Cardiac muscle cell (in vitro differentiated cells and primary cell): ENCODE results near the gene FBXO10. TPM values are rescaled to one million over a fixed set of nuclear protein-coding genes. Genes with fewer than 3 reads are reported as not detected.

Experiments used
- DNase-seq, 2 donors: peaks; one replicate each; pipeline versions ENCODE4 v3.0.0 to v3.0.0-alpha.2; 2010 to 2017; ENCODE audit warnings: low read depth in 1 of 2, low spot score in 1 of 2
- H3K27ac ChIP-seq: fragments of 200-600 bp; sonication (generic); 2 replicates; pipeline ENCODE4 v1.5.1; 2016
- H3K27me3 ChIP-seq: fragments of 200-600 bp; sonication (generic); 2 replicates; pipeline ENCODE4 v1.6.0; 2016; ENCODE audit warnings: control low read depth
- H3K36me3 ChIP-seq: fragments of 200-600 bp; sonication (generic); 2 replicates; pipeline ENCODE4 v1.5.1; 2016; ENCODE audit warnings: control low read depth
- H3K4me1 ChIP-seq: fragments of 200-600 bp; sonication (generic); 2 replicates; pipeline ENCODE4 v1.8.1; 2017; ENCODE audit warnings: low read depth, mild to moderate bottlenecking, mixed run types
- H3K4me3 ChIP-seq: fragments of 200-600 bp; sonication (generic); 2 replicates; pipeline ENCODE4 v1.5.1; 2016; ENCODE audit warnings: mild to moderate bottlenecking
- H3K9me3 ChIP-seq: fragments of 200-600 bp; sonication (generic); 2 replicates; pipeline ENCODE4 v1.5.1; 2017; ENCODE audit warnings: low read depth, mild to moderate bottlenecking, control low read depth
- polyA plus RNA-seq: library from polyadenylated mRNA; unstranded; fragments of >200 nt; fragmentation: Nextera tagmentation; extraction: Ambion mirVana; gene quantifications from 2 replicates; pipeline ENCODE4 v1.2.1, GENCODE V29; 2016
- total RNA-seq: library from RNA; depleted of rRNA; stranded (reverse); fragments of >200 nt; gene quantifications from 2 replicates; pipeline ENCODE4 v1.2.3, GENCODE V29; 2016
- TF ChIP-seq, protein P1 (sequence below): IDR thresholded peaks from 2 replicates; pipeline ENCODE4 v1.5.1; 2012; ENCODE audit warnings: low read depth, mild to moderate bottlenecking, low read length

The FBXO10 gene
- total and polyA plus RNA-seq, 2 experiments from 2014 or later: 10.6 to 19.8 TPM

DNA sequence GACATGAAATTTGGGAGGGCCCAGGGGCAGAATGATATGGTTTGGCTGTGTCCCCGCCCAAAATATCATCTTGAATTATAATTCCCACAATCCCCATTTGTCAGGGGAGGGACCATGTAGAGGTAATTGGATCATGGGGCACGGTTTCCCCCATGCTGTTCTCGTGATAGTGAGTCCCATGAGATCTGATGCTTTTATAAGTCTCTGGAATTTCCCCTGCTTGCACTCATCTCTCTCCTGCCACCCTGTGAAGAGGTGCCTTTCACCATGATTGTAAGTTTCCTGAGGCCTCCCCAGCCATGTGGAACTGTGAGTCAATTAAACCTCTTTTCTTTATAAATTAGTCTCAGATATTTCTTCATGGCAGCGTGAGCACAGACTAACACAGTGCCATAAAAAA, 11.3 kb downstream of the FBXO10 start:
- DNase-seq: no peak
- Histone ChIP-seq H3K4me3 (no peak overlapping the region), H3K27ac (no peak overlapping the region)

DNA sequence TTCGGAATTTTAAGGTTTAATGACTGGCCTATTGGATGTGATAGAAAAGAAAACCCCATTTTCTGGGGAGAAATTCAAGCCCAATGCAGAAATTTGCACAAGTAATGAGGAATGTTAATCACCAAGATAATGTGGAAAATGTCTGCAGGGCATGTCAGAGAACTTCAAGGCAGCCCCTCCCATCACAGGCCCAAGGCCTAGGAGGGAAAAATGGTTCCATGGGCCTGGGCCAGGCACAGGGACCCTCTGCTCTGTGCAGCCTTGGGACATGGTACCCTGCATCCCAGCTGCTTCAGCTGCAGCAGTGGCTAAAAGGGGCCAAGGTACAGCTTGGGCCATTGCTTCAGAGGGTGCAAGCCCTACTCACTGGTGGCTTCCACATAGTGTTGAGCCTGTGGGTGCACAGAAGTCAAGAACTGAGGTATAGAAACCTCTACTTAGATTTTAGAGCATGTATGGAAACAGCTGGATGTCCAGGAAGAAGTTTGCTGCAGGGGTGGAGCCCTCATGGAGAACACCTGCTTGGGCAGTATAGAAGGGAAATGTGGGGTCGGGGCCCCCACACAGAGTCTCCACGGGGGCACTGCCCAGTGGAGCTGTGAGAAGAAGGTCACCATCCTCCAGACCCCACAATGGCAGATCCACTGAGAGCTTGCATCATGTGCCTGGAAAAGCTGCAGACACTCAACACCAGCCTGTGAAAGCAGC, 12.2 kb downstream of the FBXO10 start:
- no peak overlapping the region for H3K4me3 ChIP-seq
- no peaks in the 10 kb centered on the region for H3K9me3 ChIP-seq

More for the DNA sequence above, 11.3 kb downstream of the FBXO10 start:
- TF ChIP-seq, protein P1, sequence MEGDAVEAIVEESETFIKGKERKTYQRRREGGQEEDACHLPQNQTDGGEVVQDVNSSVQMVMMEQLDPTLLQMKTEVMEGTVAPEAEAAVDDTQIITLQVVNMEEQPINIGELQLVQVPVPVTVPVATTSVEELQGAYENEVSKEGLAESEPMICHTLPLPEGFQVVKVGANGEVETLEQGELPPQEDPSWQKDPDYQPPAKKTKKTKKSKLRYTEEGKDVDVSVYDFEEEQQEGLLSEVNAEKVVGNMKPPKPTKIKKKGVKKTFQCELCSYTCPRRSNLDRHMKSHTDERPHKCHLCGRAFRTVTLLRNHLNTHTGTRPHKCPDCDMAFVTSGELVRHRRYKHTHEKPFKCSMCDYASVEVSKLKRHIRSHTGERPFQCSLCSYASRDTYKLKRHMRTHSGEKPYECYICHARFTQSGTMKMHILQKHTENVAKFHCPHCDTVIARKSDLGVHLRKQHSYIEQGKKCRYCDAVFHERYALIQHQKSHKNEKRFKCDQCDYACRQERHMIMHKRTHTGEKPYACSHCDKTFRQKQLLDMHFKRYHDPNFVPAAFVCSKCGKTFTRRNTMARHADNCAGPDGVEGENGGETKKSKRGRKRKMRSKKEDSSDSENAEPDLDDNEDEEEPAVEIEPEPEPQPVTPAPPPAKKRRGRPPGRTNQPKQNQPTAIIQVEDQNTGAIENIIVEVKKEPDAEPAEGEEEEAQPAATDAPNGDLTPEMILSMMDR: no peak
- Histone ChIP-seq H3K4me1 (no peaks in the 10 kb centered on the region), H3K36me3 (no peaks in the 10 kb centered on the region), H3K9me3 (no peaks in the 10 kb centered on the region), H3K27me3 (no peaks in the 10 kb centered on the region)

DNA sequence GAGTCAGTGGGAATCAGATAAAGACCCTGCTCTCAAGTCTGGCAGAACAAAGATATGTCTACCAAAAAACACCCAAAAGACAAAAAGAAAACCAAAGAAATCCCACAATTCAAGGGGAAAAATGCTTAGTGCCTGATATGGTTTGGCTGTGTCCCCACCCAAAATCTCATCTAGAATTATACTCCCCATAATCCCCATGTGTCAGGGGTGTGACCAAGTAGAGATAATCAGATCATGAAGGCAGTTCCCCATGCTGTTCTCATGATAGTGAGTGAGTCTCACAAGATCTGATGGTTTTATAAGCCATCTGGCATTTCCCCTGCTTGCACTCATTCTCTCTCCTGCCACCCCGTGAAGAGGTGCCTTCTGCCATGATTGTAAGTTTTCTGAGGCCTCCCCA, 13.4 kb downstream of the FBXO10 start:
- no peaks in the 10 kb centered on the region for H3K9me3 ChIP-seq
- H3K4me1 ChIP-seq: no peaks in the 10 kb centered on the region
- TF ChIP-seq, protein P1: no peak
- H3K27ac ChIP-seq: no peak overlapping the region
- no peak overlapping the region for H3K4me3 ChIP-seq
- no peaks in the 10 kb centered on the region for H3K27me3 ChIP-seq
- no peaks in the 10 kb centered on the region for H3K36me3 ChIP-seq
- no peak for DNase-seq

More for the DNA sequence above, 12.2 kb downstream of the FBXO10 start:
- TF ChIP-seq, protein P1: no peak
- Histone ChIP-seq H3K27me3 (no peaks in the 10 kb centered on the region), H3K27ac (no peak overlapping the region), H3K4me1 (no peaks in the 10 kb centered on the region), H3K36me3 (no peaks in the 10 kb centered on the region)
- DNase-seq: no peak

DNA sequence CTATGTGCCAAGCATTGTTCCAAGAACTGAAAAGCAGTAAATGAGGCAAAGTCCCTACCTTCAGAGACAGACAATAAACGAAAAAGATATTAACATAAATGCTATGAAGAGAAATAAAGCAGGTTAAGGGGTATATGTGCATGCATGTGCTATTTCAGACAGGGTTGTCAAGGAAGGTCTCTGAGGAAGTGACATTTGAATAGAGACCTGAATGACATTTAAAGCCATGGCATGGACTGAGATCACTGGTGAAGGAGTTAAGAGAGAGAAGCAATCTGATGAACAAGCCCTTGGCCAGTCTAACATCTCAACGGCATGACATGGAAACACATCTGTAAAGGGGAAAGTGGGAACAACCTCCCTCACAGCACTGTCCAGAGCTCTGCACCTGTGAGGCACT, 14.5 kb downstream of the FBXO10 start:
- H3K36me3 ChIP-seq: no peaks in the 10 kb centered on the region
- TF ChIP-seq, protein P1: no peak
- no peak overlapping the region for H3K4me3 ChIP-seq
- no peak overlapping the region for H3K27ac ChIP-seq
- H3K27me3 ChIP-seq: no peaks in the 10 kb centered on the region
- H3K4me1 ChIP-seq: no peaks in the 10 kb centered on the region
- no peak for DNase-seq
- no peaks in the 10 kb centered on the region for H3K9me3 ChIP-seq

DNA sequence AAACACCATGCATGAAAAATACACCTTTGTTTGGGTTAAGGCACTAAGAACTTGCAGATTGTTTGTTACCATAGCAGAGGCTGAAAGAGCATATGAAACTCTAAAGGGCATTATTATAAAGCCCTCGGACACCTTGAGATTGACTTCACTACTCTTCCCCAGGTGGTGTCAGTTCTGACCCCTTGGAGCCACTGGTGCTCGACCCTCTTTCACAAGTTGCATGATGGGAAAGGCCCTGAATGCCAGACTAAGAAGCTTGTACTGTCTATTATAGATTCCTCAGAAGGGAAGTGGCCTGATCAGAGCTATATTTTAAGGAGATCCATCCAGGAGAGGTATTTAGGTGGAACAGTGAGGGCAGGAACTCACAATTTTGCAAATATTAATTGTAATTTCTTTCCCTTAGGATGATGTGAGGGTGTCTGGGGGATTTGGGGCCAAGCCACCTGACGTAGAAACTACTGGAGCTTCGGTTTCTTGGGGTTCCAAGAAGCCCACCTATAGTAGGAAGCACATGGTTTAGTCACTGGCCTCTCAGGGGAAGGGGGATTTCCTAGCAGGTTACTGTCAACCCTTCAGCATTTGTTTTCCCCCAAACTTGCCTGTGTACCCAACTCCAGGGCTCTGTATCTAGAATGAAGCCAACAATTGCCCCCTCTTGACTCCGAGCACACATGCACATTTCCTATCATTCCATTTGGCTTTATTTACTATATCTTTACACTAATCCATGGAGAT, 16.2 kb downstream of the FBXO10 start:
- Histone ChIP-seq H3K36me3 (no peaks in the 10 kb centered on the region), H3K4me3 (no peak overlapping the region), H3K27me3 (no peaks in the 10 kb centered on the region), H3K27ac (no peak overlapping the region), H3K4me1 (no peaks in the 10 kb centered on the region), H3K9me3 (no peaks in the 10 kb centered on the region)
- TF ChIP-seq, protein P1: no peak
- DNase-seq: no peak
